Activated CD4-positive, alpha-beta T cell treated with anti-CD3 and anti-CD28 coated beads, Interleukin-10, Interleukin-2, amounts not matched to agents 100 ng/mL and 50 ng/mL, durations not matched to agents 16 hours and 8 hours (primary cell): Measurements from ENCODE around the gene DENND1B.
A peak's percentile ranks its signal among the peaks of the same experiment; 100 is the strongest.
"Not testable (repeated sequence)": the region's sequence is repeated elsewhere in the genome, so short reads cannot be mapped to it uniquely, and the experiment has no call there.

Source experiments
- DNase-seq: peaks from one replicate; pipeline ENCODE4 v3.0.0-alpha.2; 2020

DENND1B gene

DNA sequence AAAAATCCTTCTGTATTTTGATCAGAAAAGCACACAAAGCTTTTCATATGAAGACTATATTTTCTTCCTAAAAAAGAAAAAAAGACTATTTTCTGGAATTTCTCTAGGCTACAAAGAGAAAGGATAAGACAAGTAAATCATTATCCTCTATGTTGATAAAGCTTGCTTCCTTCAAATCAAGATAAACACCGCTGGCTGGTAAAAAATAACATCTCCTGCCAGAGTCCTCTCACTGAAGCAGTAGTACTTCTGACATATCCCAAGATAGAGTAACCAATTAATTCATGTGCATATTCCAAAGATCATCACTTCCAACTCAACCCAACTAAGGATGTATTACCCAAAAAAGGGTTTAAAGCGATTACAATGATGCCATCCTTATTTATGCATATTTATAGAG lies 34.3 kb downstream of the DENND1B start:
- DNase-seq, result no peak

- peak; percentile 4 for DNase-seq
Observed at GRCh38 chr1:197738927-197739326, 36.4 kb downstream of the DENND1B start.

DNA sequence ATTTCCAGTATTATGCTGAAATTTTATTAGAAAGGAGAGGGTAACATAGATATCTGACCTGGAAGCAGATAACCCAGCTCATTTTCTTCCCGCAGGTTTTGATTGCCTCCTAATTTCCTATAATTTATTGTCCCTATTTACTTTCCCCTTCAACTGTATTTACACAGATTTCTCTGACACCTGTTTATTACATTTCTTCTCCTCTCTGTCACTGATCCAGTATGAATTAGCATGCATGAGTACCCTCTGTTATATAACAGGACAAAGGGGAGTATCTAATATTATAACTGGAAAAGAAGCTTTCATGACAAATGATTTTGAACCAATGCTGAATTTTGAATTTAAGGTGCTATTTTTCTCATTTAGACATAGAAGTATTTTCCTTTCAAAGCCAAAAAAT lies 37.4 kb downstream of the DENND1B start:
- DNase-seq, result no peak

- DNase-seq, result peak; percentile 7
Observed at GRCh38 chr1:197736685-197737084, 38.6 kb downstream of the DENND1B start.

DNA sequence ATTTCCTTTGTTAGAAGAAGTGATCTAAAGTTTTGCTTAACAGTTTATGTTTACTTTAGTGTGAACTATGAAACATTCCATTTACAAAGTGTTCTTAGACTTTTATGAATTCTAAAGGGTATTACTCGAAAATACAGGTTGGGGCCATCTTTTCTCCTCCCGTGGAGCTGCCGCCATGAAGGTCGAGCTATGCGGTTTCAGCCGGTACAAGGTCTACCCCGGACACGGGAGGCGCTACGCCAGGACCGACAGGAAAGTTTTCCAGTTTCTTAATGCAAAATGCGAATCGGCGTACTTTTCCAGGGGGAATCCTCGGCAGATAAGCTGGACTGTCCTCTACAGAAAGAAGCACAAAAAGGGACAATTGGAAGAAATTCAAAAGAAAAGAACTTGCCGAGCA lies 39.8 kb downstream of the DENND1B start:
- no peak for DNase-seq

DNA sequence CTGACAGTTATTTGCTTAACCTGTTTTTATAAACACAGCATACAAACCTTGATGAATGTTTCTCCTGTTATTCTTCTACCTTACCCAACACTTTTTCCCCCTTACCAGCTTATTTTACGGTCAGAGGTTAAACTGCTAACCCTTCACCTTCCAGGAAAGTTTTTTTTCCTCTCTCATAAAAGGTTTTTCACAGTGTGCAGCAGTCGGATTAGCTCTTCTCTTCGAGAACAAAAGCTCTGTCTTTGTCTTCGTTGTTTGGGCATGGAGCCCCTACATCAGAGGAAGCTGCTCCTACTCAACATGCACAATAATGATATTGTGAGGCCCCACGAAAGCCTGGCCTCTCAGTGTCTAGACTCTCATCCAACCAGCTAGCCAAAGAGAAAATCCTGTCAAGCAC lies 42.0 kb downstream of the DENND1B start:
- DNase-seq, result no peak

GRCh38 chr1:197732187-197732586 lies 43.1 kb downstream of the DENND1B start:
- no peak for DNase-seq

DNA sequence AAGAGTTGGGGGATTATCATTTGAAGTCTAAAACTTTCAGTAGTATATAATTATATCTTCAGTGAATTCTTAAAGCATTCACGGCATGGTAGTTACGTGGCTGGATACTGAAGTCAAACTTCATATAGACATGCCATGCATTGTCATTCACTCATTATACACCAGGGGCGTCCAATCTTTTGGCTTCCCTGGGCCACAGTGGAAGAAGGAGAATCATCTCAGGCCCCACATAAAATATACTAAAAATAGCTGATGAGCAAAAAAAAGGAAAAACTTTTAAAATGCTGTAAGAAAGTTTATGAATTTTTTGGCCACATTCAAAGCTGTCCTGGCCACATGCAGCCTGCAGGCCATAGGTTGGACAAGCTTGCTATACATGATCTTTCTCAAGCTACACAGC lies 43.8 kb downstream of the DENND1B start:
- no peak for DNase-seq

- DNase-seq, result no peak
Observed at GRCh38 chr1:197725976-197726375, 49.3 kb downstream of the DENND1B start.

DNA sequence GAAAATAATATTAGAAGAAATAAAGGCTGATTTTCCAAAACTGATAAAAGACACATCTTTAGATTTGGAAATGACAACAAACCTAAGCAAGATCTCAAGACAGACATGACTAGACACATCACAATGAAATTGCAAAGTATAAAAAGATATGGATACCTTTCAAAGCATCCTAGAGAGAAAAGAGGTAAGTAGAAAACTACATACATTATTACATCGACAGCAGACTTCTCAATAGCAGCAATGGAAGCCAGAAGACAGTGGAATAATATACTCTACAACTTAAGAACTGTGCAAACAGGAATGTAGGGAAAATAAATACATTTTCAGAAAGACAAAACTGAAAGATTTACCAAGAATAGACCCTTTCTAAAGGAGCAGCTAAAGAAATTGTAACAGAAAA lies 50.2 kb downstream of the DENND1B start:
- DNase-seq, result no peak

- no peak for DNase-seq
Observed at GRCh38 chr1:197715806-197716205, 59.5 kb downstream of the DENND1B start.

DNA sequence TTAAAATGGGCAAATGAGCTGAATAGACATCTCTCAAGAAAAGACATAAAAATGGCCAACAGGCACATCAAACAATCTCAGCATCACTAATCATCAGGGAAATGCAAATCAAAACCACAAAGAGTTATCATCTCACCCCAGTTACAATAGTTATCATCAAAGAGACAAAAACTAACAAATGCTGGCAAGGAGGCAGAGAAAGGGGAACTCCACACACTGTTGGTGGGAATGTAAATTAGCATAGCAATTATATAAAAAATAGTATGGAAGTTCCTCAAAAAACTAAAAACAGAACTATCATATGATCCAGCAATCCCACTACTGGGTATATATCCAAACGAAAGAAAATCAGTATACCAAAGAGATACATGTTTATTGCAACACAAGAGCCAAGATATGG lies 68.7 kb downstream of the DENND1B start:
- DNase-seq, result no peak

DNA sequence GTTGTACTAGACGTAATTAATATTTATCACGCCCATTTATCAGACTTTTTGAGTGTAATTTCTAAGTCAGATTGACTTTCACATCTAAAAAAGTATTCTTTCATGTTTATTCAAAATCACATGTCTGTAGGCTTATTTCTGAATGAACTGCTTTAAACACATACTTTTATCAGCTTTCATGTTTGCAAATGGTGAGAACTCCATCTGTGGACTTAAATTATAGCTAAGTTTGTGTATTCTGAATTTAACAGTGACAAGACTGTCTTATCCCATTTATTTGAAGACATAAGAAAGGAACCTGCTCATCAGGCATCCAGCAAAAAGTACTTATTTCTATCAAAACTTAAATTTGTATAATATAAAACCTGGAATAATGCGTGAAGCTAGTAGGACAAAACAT lies 69.3 kb downstream of the DENND1B start:
- DNase-seq, result no peak

- DNase-seq, result not testable (repeated sequence)
Observed at GRCh38 chr1:197700688-197701087, 74.6 kb downstream of the DENND1B start.

DNA sequence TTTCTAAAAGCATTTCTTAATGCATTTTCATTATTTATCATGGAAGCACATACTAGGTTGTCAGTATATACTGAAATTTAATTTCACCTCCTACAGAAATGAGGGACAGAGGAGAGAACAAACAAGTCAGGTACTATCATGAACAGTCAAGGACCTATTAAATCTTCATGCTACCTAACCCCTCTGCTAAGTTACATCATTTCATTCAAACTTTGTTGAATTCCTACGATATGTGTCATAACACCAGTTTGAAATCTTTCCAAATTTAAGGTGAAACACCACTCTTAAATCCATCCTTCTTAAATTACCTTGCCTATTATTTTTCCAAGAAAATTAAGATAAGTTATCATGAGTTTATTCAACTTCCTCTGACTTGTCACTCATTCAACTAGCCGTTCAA lies 78.9 kb downstream of the DENND1B start:
- no peak for DNase-seq

DNA sequence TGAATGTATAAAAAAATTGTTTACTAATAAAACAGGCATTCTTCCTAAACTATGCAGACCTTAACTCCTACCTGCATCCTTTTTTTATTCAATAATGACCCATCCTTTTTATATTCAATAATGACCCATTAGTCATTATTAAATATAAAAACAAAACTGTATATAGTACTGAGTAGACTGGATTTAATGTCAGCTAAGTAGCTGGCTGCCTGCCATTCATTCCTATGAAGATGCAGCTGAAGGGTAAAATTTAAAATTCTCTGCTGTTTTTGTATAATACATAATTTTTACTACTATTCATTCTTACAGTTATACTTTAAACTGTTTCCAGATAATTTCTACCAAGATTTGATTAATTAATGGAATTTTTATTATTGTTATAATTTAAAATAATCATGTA lies 79.3 kb downstream of the DENND1B start:
- no peak for DNase-seq

DNA sequence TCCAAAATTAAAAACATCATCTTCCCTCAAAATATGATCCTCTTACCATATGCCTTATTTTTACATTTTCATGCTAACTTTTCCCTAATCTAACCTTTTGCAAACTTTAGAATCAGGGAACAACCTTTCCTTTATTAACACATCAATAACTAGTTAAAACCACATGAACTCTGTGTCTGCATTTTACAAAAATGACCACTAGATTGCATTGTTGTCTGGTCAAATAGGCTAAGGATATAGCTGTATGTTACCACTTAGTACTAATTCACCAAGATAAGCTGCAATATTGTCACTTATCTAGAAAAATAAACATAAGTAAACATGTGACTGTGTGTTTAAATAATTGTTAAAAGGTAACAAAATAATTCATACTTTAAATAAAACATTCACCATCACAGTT lies 82.3 kb downstream of the DENND1B start:
- DNase-seq, result no peak

DNA sequence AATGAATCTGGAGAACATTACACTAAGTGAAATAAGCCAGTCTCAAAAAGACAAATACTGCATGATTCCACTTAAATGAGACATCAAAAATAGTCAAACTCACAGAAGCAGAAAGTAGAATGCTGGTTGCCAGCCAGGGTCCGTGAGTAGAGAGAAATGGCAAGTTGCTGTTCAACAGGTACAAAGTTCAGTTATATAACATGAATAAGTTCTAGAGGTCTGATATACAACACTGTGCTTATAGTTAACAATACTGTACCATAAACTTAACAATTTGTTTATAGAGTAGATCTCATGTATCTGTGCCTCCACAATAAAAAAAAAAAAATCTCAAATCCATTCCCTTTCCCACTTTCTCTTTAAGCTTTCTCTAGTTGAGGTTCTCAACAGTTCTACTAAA lies 83.5 kb downstream of the DENND1B start:
- DNase-seq, result no peak

DNA sequence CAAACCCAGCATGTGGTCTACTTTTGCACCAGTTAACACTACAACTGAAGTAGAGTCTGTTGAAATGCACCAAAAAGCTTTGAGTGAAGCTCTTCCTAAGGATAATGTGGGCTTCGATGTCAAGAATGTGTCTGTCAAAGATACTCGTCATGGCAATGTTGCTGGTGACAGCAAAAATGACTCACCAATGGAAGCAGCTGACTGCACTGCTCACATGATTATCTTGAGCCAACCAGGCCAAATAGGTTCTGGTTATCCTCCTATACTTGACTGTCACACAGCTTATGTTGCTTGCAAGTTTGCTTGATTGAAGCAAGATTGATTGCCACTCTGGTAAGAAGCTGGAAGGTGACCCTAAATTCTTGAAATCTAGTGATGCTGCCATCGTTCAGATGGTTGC lies 85.2 kb downstream of the DENND1B start:
- DNase-seq, result no peak

GRCh38 chr1:197688233-197688632 lies 87.0 kb downstream of the DENND1B start:
- DNase-seq, result no peak

DNA sequence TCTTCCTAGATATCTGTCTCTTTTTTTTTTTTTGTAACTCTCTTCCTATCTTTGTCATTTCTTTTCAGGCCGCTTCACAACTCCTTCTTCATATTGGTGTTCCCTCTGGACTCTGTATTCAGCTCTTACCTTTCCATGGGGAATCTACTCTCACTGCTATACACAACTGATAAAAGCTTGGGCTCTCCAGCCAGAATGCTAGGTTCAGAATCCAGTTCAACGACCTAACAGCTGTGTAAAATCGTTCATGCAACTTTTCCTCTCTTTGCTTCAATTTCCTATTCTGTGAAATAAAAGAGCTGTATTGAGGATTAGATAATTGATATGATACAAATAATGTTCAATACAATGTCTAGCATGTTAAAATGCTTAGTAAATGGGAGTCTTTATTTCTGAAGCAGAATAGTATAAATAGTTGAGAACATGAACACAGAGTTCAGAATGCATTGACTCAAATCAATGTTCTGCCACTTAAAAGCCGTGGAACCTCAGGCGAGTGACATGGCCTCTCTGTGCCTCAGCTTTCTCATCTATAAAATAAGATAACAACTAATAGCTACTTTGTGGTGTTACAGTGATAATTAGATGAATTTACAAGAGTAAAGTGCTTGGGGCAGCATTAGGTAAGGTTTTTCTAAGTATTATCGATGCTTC lies 88.5 kb downstream of the DENND1B start:
- no peak for DNase-seq

DNA sequence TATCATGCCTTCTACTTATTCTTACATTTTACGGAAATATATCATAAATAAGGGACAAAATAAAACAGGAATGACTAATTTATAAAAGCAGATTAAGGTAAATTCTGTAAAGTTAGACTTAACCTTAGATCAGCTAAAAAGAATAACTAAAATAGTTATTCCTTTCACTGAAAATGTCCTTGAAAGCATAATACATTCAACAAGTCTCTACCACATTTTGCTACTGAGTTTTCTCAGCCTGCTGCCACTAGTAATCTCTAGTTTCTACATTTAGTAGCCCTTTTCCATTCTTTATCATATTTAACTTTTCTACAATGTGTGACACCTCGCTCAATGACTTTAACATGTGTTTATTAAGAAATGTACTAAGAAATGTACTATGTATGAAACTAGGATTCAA lies 89.0 kb downstream of the DENND1B start:
- no peak for DNase-seq

- no peak for DNase-seq
Observed at GRCh38 chr1:197685785-197686184, 89.5 kb downstream of the DENND1B start.

GRCh38 chr1:197683895-197684553 lies 91.3 kb downstream of the DENND1B start:
- no peak for DNase-seq

- no peak for DNase-seq
Observed at GRCh38 chr1:197683280-197683679, 92.0 kb downstream of the DENND1B start.
